ENCODE data around the gene MRPL30.
"Not testable (repeated sequence)": the region's sequence is repeated elsewhere in the genome, so short reads cannot be mapped to it uniquely, and the experiment has no call there.

The MRPL30 gene

GRCh38 chr2:99180755-99181623 is at the start of gene MRPL30, which contains the start of gene MITD1:
MRPL30 (plus strand) TSS chr2:99181184; CDS start chr2:99186204, 5,020 bp downstream.
MITD1 (minus strand) TSS chr2:99181058; CDS start chr2:99180981, 77 bp downstream.
- DNase-seq (ENCODE audit: low read depth), result peak; percentile 89

GRCh38 chr2:99135044-99135556 is 45.9 kb upstream of the MRPL30 start:
- not testable (repeated sequence) for DNase-seq (ENCODE audit: low read depth)

GRCh38 chr2:99139003-99139402 is 42.0 kb upstream of the MRPL30 start:
- no peak for DNase-seq (ENCODE audit: low read depth)

- DNase-seq (ENCODE audit: low read depth), result no peak
Measured at GRCh38 chr2:99140056-99140859, 40.7 kb upstream of the MRPL30 start.

GRCh38 chr2:99140860-99141109 is 40.2 kb upstream of the MRPL30 start:
- DNase-seq (ENCODE audit: low read depth), result no peak

- DNase-seq (ENCODE audit: low read depth), result no peak
Measured at GRCh38 chr2:99141110-99142108, 39.6 kb upstream of the MRPL30 start, which contains the start of gene C2orf15. C2orf15 (plus strand) TSS chr2:99141707; CDS start chr2:99150559, 8,852 bp downstream.

- no peak for DNase-seq (ENCODE audit: low read depth)
Measured at GRCh38 chr2:99150706-99151105, 30.3 kb upstream of the MRPL30 start.

GRCh38 chr2:99152199-99152895 is 28.6 kb upstream of the MRPL30 start:
- DNase-seq (ENCODE audit: low read depth), result no peak

- no peak for DNase-seq (ENCODE audit: low read depth)
Measured at GRCh38 chr2:99153921-99154604, 26.9 kb upstream of the MRPL30 start.

GRCh38 chr2:99154643-99155536 is 26.1 kb upstream of the MRPL30 start, which contains the start of the genes LIPT1 and TSGA10:
LIPT1 (plus strand) TSS chr2:99154967; CDS start chr2:99161958, 6,991 bp downstream.
TSGA10 (minus strand) TSS chr2:99154942; CDS start chr2:99109439, 45,503 bp downstream.
- DNase-seq (ENCODE audit: low read depth), result peak; percentile 41

GRCh38 chr2:99156891-99157290 is 24.1 kb upstream of the MRPL30 start:
- DNase-seq (ENCODE audit: low read depth), result no peak

GRCh38 chr2:99158599-99158998 is 22.4 kb upstream of the MRPL30 start:
- DNase-seq (ENCODE audit: low read depth), result no peak

GRCh38 chr2:99159594-99159993 is 21.4 kb upstream of the MRPL30 start:
- no peak for DNase-seq (ENCODE audit: low read depth)

GRCh38 chr2:99166218-99166617 is 14.8 kb upstream of the MRPL30 start:
- DNase-seq (ENCODE audit: low read depth), result no peak

GRCh38 chr2:99169534-99169933 is 11.4 kb upstream of the MRPL30 start:
- no peak for DNase-seq (ENCODE audit: low read depth)

- no peak for DNase-seq (ENCODE audit: low read depth)
Measured at GRCh38 chr2:99171377-99172140, 9.4 kb upstream of the MRPL30 start.

- DNase-seq (ENCODE audit: low read depth), result no peak
Measured at GRCh38 chr2:99181624-99182000, 628 bp downstream of the MRPL30 start.

- DNase-seq (ENCODE audit: low read depth), result no peak
Measured at GRCh38 chr2:99183025-99183424, 2.0 kb downstream of the MRPL30 start.

Measured in GM04503 (cell line).